ENCODE results near the gene CGB1.
"Not testable (repeated sequence)": the region's sequence is repeated elsewhere in the genome, so short reads cannot be mapped to it uniquely, and the experiment has no call there.

CGB1 gene

DNA sequence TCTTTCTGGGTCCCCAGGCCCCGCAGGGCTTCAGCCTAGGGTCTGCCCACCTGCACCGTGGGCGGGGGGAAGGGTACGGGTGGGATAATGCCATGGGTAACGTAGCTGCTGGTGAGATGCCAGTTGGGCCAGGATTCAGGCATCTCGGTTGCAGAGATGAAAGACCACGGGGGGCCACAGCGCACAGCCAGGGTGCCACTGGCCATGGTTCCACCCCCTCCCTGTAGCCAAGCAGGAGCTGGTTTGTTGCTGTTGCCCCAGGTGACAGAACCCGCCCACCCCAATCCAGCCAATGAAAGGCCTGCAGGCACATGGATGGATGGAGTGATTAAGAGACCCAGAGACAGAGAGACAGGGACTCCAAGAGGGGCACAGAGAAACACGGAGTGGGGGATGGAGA is 21.9 kb upstream of the CGB1 start:
- no peak for DNase-seq (ENCODE audit: low read depth)

DNA sequence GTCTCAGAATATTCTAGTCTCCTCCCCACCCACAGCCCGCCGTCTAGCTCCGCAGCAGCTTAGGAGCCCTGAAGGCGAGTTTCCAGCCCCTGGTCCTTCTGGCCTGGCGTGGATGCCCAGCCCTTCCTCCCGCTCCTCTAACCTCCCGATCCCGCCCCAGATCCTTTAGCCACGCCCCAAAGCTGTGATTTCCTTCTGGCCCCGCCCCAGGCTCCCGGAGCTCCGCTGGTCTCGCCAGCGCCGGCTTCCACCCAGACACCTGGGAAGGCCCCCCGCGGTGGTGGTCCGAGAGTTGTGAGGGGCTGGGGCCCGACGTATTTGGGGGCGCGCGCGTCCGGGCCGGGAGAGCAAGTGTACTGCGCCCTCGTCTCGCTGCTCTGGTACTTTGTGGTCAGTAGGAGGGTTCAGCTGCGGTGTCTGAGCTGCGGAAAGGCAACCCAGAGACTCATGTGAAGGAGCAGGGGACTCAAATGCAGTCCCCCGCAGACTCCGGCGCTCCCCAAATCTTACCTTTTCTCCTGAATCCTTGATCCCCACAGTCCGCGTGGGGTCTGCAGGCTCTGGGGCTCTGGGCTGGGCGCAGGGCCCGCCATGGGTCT is 21.0 kb upstream of the CGB1 start, which contains the start of gene CGB7:
CGB7 (minus strand) TSS at position 114 of the 599 bp plus-strand sequence. CDS start 2,374 bp downstream, outside the sequence.
- DNase-seq (ENCODE audit: low read depth), result no peak

DNA sequence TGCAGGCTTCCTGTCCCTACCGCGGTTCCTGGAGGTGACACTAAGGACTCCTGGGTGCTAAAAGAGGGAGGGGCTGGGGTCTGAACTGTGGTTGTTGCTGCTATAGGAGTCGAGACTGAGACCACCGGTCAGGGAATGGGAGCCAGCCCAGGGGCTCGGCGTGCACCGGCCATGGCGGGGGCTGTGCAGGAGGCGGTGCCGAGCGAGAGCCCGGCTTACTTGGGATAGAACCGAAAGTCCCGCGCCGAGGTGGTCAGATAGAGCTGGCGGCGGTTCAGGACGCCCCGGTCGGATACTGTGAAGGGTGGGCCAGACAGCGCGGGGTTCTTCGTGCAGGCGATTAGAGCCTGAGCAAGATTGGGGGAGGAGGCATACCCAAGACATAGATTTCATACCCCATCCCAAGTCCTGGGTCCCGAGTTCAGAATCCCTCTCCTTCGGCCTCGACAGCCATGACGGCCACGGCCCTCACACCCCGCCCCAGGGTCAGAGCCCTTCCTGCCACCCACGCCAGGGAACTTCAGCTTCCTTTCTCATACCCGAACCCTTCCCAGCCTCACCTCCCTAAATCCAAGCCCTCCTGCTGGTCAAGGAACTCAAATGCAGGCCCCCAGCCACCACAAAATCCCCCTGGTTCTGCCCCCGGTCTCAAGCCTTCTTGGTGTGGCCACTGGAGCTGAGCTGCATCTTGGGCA is 20.4 kb upstream of the CGB1 start:
- not testable (repeated sequence) for DNase-seq (ENCODE audit: low read depth)

DNA sequence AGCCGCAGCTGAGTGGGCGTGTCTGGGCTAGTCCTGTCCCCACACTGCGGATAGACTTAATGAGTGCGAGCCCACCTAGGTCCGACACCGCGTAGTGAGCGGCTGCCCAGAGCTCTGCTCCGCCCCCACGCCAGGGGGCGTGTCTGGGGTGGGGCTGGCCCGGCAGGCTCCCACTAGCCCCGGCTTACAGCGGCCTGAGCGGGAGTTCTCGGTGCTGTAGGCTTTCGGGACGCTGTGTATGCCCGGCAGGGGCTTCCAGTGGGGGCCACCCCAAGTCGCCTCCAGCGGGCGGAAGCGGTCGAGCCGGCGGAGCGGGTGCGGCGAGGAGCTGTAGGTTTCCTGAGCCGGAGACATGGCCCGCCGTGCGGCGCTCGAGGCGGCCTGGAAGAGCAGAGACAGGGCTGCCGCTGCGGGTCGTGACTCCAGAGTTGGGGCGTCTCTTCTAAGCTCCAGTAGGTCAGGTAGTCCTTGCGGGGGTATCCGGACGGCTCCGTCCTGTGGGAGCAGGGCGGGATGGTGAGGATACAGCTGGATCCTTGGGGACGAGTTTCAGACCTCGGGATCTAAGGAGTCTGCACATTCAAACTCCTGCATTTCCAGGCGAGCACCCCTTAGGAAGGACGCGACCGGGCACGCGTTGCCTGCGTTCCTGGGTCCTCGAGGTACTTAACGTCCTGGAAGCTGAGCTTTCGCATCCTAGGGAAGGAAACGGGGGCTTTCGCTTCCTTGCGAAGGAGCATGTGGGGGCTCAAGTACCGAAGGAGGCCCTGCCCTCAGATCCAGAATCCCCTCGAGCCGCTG is 19.6 kb upstream of the CGB1 start:
- no peak for DNase-seq (ENCODE audit: low read depth)

DNA sequence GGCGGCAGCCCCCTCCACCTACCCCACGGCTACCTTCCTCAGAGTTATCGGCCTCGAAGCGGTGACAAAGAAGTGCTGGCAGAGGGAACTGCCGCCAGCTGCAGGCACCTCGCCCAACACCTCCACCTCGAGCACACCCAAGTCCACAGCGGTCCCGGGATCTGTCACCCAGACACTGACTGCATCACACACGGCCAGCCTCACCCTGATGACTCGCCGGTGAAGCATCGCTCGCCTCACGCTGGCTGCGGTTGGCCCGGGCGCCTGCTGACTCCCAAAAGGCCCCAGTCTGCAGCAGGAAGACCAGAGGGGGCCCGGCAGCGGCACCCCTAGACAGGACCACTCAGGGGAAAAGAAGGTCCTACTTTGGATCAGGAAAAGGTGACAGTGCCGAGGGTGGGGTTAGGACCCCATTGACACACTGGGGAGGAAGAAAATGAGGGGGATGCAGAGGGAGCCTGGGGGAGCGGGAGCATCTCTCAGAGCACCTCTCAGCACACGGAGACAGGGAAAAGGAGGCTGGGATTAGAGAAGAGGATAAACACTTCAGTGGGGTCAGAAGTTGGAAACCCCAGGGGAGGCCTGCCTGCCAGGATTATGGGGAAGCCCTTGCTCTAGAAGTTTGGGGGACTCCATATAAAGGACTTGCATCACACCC is 13.8 kb upstream of the CGB1 start:
- DNase-seq (ENCODE audit: low read depth), result not testable (repeated sequence)

DNA sequence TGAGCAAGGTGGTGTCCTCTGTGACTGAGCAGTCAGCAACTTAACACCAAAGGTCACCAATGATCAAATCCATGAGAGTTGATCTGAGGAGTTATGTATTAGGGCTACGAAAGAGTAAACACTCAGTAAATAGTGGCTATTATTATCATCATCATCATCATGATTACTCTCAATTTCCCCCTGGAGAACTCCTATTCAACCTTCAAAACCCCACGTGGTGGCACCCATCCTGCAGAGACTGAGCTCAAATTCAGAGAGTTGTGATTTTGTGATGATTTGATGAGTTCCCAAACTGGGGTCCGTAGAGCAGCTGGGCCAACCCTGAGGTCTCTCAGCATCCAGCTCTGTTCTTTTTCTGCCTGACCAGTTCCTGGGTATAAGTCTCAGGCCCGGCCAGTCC is 13.1 kb upstream of the CGB1 start:
- not testable (repeated sequence) for DNase-seq (ENCODE audit: low read depth)

DNA sequence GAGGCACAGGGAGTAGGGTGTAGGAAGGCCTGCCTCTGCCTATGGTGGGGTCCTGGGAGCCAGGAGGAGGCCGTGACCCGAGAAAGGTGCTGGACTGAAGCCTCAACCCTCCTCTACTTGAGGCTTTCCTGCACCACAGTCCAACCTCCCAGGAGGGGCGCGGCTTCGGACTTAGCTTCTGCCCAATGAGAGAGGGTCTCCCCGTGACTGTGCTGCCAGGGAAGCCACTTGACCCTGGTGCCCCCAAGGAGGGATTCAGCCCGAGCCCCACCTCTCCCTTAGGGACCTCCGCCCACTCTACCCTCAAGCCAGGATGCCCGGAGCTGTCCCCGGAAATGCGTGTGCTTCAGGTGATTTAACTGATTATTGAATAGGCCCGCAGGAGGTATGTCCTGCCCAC is 12.3 kb upstream of the CGB1 start, which contains the start of gene CGB8:
CGB8 (minus strand) TSS at position 101 of the 400 bp plus-strand sequence. CDS start 372 bp downstream, outside the sequence.
- DNase-seq (ENCODE audit: low read depth), result not testable (repeated sequence)

DNA sequence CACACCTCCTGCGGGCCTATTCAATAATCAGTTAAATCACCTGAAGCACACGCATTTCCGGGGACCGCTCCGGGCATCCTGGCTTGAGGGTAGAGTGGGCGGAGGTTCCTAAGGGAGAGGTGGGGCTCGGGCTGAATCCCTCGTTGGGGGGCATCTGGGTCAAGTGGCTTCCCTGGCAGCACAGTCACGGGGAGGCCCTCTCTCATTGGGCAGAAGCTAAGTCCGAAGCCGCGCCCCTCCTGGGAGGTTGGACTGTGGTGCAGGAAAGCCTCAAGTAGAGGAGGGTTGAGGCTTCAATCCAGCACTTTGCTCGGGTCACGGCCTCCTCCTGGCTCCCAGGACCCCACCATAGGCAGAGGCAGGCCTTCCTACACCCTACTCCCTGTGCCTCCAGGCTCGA is 6.9 kb upstream of the CGB1 start, which contains the start of gene CGB5:
CGB5 (plus strand) TSS at position 301 of the 400 bp plus-strand sequence. CDS start 362 bp downstream, outside the sequence.
- DNase-seq (ENCODE audit: low read depth), result not testable (repeated sequence)

DNA sequence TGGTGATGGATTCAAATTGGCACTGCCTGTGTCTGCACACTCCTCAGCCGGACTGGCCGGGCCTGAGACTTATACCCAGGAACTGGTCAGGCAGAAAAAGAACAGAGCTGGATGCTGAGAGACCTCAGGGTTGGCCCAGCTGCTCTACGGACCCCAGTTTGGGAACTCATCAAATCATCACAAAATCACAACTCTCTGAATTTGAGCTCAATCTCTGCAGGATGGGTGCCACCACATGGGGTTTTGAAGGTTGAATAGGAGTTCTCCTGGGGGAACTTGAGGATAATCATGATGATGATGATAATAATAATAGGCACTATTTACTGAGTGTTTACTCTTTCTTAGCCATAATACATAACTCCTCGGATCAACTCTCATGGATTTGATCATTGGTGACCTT is 6.0 kb upstream of the CGB1 start:
- not testable (repeated sequence) for DNase-seq (ENCODE audit: low read depth)

DNA sequence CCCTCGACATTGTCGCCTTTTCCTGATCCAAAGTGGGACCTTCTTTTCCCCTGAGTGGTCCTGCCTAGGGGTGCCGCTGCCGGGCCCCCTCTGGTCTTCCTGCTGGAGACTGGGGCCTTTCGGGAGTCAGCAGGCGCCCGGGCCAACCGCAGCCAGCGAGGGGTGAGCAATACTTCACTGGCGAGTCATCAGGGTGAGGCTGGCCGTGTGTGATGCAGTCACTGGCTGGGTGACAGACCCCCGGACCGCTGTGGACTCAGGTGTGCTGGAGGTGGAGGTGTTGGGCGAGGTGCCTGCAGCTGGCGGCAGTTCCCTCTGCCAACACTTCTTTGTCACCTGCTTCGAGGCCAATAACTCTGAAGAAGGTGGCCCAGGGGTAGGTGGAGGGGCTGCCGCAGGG is 5.5 kb upstream of the CGB1 start:
- no peak for DNase-seq (ENCODE audit: low read depth)

DNA sequence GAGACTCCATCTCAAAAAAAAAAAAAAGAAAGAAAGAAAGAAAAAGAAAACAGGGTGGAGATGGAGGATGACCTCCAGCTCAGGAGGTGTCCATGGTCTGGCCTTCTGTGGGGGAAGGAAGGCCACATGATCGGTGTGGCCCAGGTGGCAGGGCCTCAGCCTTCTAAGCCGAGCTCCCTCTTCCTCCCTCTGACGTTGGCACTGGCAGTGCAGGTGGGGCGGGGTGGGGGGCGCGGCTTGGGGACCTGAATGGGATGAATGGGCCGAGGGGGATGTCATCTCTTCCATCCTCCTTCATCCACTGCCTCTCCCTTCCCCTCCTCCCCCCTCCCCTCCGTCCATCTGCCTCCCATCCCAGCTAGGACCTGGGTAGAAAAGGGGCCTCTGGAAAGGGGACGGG is 3.0 kb upstream of the CGB1 start:
- DNase-seq (ENCODE audit: low read depth), result not testable (repeated sequence)

DNA sequence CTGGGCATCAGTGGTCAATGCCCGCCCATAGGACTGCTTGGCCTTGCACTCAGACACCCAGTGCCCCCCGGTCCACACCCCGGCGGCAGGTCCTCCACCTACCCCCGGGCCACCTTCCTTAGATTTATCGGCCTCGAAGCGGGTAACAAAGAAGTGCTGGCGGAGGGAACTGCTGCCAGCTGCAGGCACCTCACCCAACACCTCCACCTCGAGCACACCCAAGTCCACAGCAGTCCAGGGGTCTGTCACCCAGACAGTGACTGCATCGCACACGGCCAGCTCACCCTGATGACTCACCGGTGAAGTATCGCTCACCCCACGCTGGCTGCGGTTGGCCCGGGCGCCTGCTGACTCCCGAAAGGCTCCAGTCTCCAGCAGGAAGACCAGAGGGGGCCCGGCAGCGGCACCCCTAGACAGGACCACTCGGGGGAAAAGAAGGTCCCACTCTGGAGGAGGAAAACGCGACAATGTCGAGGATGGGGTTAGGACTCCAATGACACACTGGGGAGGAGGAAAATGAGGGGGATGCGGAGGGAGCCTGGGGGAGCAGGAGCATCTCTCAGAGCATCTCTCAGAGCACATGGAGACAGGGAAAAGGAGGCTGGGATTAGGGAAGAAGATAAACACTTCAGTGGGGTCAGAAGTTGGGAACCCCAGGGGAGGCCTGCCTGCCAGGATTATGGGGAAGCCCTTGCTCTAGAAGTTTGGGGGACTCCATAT is 2.0 kb upstream of the CGB1 start:
- DNase-seq (ENCODE audit: low read depth), result not testable (repeated sequence)

DNA sequence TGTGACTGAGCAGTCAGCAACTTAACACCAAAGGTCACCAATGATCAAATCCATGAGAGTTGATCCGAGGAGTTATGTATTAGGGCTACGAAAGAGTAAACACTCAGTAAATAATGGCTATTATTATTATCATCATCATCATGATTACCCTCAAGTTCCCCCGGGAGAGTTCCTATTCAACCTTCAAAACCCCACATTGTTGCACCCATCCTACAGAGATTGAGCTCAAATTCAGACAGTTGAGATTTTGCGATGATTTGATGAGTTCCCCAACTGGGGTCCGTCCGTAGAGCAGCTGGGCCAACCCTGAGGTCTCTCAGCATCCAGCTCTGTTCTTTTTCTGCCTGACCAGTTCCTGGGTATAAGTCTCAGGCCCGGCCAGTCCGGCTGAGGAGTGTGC is 1.4 kb upstream of the CGB1 start:
- not testable (repeated sequence) for DNase-seq (ENCODE audit: low read depth)

DNA sequence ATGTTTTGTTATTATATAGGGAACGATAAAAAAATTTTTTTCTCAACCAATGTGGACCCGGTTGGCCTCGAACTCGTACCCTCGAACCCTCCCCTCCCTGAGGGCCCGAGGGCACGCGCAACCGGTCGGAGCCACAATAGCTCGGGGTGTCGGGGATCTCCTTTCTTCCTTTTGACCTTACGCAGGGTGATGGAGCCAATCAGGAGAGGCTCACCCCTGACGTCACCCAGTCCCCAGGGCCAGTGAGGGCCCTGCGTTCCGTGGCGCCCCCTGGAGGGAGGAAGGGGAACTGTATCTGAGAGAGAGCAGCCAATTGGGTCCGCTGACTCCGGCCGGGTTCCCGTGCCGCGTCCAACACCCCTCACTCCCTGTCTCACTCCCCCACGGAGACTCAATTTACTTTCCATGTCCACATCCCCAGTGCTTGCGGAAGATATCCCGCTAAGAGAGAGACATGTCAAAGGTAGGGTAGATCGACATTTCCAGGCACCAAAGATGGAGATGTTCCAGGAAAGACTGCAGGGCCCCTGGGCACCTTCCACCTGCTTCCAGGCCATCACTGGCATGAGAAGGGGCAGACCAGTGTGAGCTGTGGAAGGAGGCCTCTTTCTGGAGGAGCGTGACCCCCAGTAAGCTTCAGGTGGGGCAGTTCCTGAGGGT is 4.9 kb downstream of the CGB1 start, which contains the start of gene CGB2:
CGB2 (plus strand) TSS at position 249 of the 660 bp plus-strand sequence; CDS start at position 455, 206 bp downstream.
- peak; percentile 30 for DNase-seq (ENCODE audit: low read depth)

DNA sequence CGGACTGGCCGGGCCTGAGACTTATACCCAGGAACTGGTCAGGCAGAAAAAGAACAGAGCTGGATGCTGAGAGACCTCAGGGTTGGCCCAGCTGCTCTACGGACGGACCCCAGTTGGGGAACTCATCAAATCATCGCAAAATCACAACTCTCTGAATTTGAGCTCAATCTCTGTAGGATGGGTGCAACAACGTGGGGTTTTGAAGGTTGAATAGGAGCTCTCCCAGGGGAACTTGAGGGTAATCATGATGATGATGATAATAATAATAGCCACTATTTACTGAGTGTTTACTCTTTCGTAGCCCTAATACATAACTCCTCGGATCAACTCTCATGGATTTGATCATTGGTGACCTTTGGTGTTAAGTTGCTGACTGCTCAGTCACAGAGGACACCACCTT is 6.4 kb downstream of the CGB1 start:
- not testable (repeated sequence) for DNase-seq (ENCODE audit: low read depth)

DNA sequence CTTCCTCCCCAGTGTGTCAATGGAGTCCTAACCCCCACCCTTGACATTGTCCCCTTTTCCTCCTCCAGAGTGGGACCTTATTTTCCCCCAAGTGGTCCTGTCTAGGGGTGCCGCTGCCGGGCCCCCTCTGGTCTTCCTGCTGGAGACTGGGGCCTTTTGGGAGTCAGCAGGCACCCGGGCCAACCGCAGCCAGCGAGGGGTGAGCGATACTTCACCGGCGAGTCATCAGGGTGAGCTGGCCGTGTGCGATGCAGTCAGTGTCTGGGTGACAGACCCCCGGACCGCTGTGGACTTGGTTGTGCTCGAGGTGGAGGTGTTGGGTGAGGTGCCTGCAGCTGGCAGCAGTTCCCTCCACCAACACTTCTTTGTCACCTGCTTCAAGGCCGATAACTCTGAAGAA is 6.9 kb downstream of the CGB1 start:
- not testable (repeated sequence) for DNase-seq (ENCODE audit: low read depth)

DNA sequence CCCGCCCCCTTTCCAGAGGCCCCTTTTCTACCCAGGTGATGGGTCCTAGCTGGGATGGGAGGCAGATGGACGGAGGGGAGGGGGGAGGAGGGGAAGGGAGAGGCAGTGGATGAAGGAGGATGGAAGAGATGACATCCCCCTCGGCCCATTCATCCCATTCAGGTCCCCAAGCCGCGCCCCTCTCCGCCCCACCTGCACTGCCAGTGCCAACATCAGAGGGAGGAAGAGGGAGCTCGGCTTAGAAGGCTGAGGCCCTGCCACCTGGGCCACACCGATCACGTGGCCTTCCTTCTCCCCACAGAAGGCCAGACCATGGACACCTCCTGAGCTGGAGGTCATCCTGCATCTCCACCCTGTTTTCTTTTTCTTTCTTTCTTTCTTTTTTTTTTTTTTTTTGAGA is 8.0 kb downstream of the CGB1 start:
- DNase-seq (ENCODE audit: low read depth), result not testable (repeated sequence)

DNA sequence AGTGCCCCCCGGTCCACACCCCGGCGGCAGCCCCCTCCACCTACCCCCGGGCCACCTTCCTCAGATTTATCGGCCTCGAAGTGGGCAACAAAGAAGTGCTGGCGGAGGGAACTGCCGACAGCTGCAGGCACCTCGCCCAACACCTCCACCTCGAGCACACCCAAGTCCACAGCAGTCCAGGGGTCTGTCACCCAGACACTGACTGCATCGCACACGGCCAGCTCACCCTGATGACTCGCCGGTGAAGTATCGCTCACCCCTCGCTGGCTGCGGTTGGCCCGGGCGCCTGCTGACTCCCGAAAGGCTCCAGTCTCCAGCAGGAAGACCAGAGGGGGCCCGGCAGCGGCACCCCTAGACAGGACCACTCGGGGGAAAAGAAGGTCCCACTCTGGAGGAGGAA is 11.1 kb downstream of the CGB1 start:
- not testable (repeated sequence) for DNase-seq (ENCODE audit: low read depth)

DNA sequence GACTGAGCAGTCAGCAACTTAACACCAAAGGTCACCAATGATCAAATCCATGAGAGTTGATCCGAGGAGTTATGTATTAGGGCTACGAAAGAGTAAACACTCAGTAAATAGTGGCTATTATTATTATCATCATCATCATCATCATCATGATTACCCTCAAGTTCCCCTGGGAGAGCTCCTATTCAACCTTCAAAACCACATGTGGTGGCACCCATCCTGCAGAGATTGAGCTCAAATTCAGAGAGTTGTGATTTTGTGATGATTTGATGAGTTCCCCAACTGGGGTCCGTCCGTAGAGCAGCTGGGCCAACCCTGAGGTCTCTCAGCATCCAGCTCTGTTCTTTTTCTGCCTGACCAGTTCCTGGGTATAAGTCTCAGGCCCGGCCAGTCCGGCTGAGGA is 11.6 kb downstream of the CGB1 start:
- not testable (repeated sequence) for DNase-seq (ENCODE audit: low read depth)

DNA sequence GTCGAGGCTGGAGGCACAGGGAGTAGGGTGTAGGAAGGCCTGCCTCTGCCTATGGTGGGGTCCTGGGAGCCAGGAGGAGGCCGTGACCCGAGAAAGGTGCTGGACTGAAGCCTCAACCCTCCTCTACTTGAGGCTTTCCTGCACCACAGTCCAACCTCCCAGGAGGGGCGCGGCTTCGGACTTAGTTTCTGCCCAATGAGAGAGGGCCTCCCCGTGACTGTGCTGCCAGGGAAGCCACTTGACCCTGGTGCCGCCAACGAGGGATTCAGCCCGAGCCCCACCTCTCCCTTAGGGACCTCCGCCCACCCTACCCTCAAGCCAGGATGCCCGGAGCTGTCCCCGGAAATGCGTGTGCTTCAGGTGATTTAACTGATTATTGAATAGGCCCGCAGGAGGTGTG is 12.5 kb downstream of the CGB1 start, which contains the start of gene CGB3:
CGB3 (minus strand) TSS at position 101 of the 400 bp plus-strand sequence. CDS start 362 bp downstream, outside the sequence.
- DNase-seq (ENCODE audit: low read depth), result not testable (repeated sequence)
